DOHH2 (cell line): Measurements from ENCODE around the gene CYB5R2.

Experiments
- H3F3A ChIP-seq: fragments of 200-600 bp; sonication (generic), shearing (Covaris generic); 2 replicates; pipeline ENCODE4 v1.6.0; 2016; ENCODE audit warnings: antibody characterized with exemption, mild to moderate bottlenecking; ENCODE audit not compliant: control insufficient read depth, insufficient read depth
- H3K27ac ChIP-seq: fragments of 200-600 bp; sonication (generic); 2 replicates; pipeline ENCODE4 v1.5.1; 2014; ENCODE audit warnings: low read depth, mild to moderate bottlenecking, low read length, moderate library complexity
- H3K27me3 ChIP-seq: fragments of 200-600 bp; sonication (generic); 2 replicates; pipeline ENCODE4 v1.6.1; 2014; ENCODE audit warnings: mild to moderate bottlenecking, low read length, mixed read lengths; ENCODE audit not compliant: control insufficient read depth
- H3K36me3 ChIP-seq: fragments of 200-600 bp; sonication (generic); 2 replicates; pipeline ENCODE4 v1.6.1; 2014; ENCODE audit warnings: mild to moderate bottlenecking, low read length, moderate library complexity, mixed read lengths; ENCODE audit not compliant: control insufficient read depth
- H3K4me1 ChIP-seq: fragments of 200-600 bp; sonication (generic); 2 replicates; pipeline ENCODE4 v1.6.1; 2014; ENCODE audit warnings: mild to moderate bottlenecking, low read length, mixed read lengths; ENCODE audit not compliant: control insufficient read depth
- H3K4me2 ChIP-seq: fragments of 200-600 bp; sonication (generic); 2 replicates; pipeline ENCODE4 v1.6.0; 2014; ENCODE audit warnings: mild to moderate bottlenecking, low read length, moderate library complexity
- H3K4me3 ChIP-seq: fragments of 200-600 bp; sonication (generic); 2 replicates; pipeline ENCODE4 v1.5.1; 2014; ENCODE audit warnings: mild to moderate bottlenecking, low read length, mixed read lengths
- H3K79me2 ChIP-seq: fragments of 200-600 bp; sonication (generic); 2 replicates; pipeline ENCODE4 v1.6.1; 2014; ENCODE audit warnings: mild to moderate bottlenecking, low read length, mixed read lengths; ENCODE audit not compliant: control insufficient read depth
- H3K9me2 ChIP-seq: fragments of 200-600 bp; sonication (generic); replicated peaks from 2 replicates; pipeline ENCODE4 v1.6.1; 2014; ENCODE audit warnings: mild to moderate bottlenecking, low read length, mixed read lengths; ENCODE audit not compliant: control insufficient read depth
- H3K9me3 ChIP-seq: fragments of 200-600 bp; sonication (generic); 2 replicates; pipeline ENCODE4 v1.6.1; 2014; ENCODE audit warnings: antibody characterized with exemption, low read length, mixed read lengths; ENCODE audit not compliant: control insufficient read depth, insufficient read depth
- H4K20me1 ChIP-seq: fragments of 200-600 bp; sonication (generic); 2 replicates; pipeline ENCODE4 v1.6.0; 2014; ENCODE audit warnings: low read depth, mild to moderate bottlenecking, antibody characterized with exemption, low read length, moderate library complexity; ENCODE audit not compliant: control insufficient read depth, insufficient read depth
- CTCF ChIP-seq: fragments of 200-600 bp; sonication (generic); IDR thresholded peaks from one replicate; pipeline ENCODE4 v1.5.1; 2014; ENCODE audit warnings: antibody characterized with exemption, mild to moderate bottlenecking, low read depth, low read length; ENCODE audit not compliant: poor library complexity, severe bottlenecking
- EZH2phosphoT487 ChIP-seq: fragments of 200-600 bp; sonication (generic); IDR thresholded peaks from 2 replicates; pipeline ENCODE4 v1.6.1; 2017; ENCODE audit warnings: borderline replicate concordance, mild to moderate bottlenecking, antibody characterized with exemption, low read length, moderate library complexity, mixed read lengths

CYB5R2 gene

DNA sequence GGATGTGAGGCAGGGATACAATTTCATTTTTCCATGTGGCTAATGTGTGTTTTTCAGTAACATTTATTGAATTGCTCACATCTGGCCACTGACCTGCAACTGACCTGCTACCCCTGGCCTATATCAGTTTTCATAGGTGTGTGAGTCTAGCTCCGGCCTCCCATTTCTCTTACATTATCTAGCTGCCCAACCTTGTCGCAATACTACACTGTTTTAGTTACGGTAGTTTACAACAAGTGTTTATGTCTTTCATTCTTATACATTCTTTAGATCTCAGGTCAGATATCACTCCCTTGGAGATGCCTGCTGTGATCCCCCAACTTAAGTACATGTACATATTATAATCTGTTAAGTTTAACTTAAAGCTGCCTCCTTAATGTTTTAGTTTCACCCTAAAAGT, 2.3 kb upstream of the CYB5R2 start:
- peaks cover 28% of the 10 kb centered on the region for H3K27me3 ChIP-seq
- no peaks in the 10 kb centered on the region for H3K36me3 ChIP-seq
- no peaks in the 10 kb centered on the region for H3K9me2 ChIP-seq
- H3K4me2 ChIP-seq = no peak overlapping the region
- H3F3A ChIP-seq = no peaks in the 10 kb centered on the region
- H3K27ac ChIP-seq = no peak overlapping the region
- no peak overlapping the region for H3K4me3 ChIP-seq
- H3K9me3 ChIP-seq = no peaks in the 10 kb centered on the region
- no peaks in the 10 kb centered on the region for H4K20me1 ChIP-seq
- H3K79me2 ChIP-seq = no peaks in the 10 kb centered on the region
- TF ChIP-seq CTCF = no peak
- TF ChIP-seq EZH2phosphoT487 = no peak
- H3K4me1 ChIP-seq = peaks cover 11% of the 10 kb centered on the region; the same call in 1 of the 2 replicates

- H3K79me2 ChIP-seq = no peaks in the 10 kb centered on the region
- no peaks in the 10 kb centered on the region for H3F3A ChIP-seq
- TF ChIP-seq EZH2phosphoT487 (peak; percentile 84; the same call in 1 of the 2 replicates), CTCF (no peak)
- H3K4me1 ChIP-seq = peaks cover 11% of the 10 kb centered on the region; the same call in 1 of the 2 replicates
- H3K9me2 ChIP-seq = no peaks in the 10 kb centered on the region
- H3K27ac ChIP-seq = no peak overlapping the region
- peaks cover 28% of the 10 kb centered on the region for H3K27me3 ChIP-seq
- no peaks in the 10 kb centered on the region for H4K20me1 ChIP-seq
- H3K9me3 ChIP-seq = no peaks in the 10 kb centered on the region
- no peaks in the 10 kb centered on the region for H3K36me3 ChIP-seq
- H3K4me2 ChIP-seq = peak overlapping the region; percentile 71
- H3K4me3 ChIP-seq = peak overlapping the region; percentile 60
These were observed 579 bp upstream of the CYB5R2 start for GRCh38 chr11:7673724-7674434.

- Histone ChIP-seq H3F3A (no peaks in the 10 kb centered on the region), H3K4me1 (peaks cover 11% of the 10 kb centered on the region; the same call in 1 of the 2 replicates), H3K4me2 (peak overlapping the region; percentile 71), H3K9me2 (no peaks in the 10 kb centered on the region), H3K79me2 (no peaks in the 10 kb centered on the region), H4K20me1 (no peaks in the 10 kb centered on the region), H3K9me3 (no peaks in the 10 kb centered on the region), H3K36me3 (no peaks in the 10 kb centered on the region), H3K4me3 (peak overlapping the region; percentile 60), H3K27me3 (peaks cover 28% of the 10 kb centered on the region), H3K27ac (no peak overlapping the region)
- TF ChIP-seq CTCF = no peak
- TF ChIP-seq EZH2phosphoT487 = no peak
These were observed 882 bp downstream of the CYB5R2 start for GRCh38 chr11:7672276-7672959.
